HepG2 (cell line): ENCODE data around the gene PTPRH. TPM values are rescaled to one million over a fixed set of nuclear protein-coding genes. Genes with fewer than 3 reads are reported as not detected.

Source experiments
- AHDC1 ChIP-seq: sonication (generic); formaldehyde crosslinking; IDR thresholded peaks from 2 replicates; pipeline ENCODE4 v1.5.1; 2020; ENCODE audit warnings: mild to moderate bottlenecking, missing genetic modification reagents, borderline replicate concordance
- ATF2 ChIP-seq: sonication (generic); formaldehyde crosslinking; IDR thresholded peaks from 2 replicates; pipeline ENCODE4 v1.4.0; 2020; ENCODE audit warnings: missing genetic modification reagents
- CREB3 ChIP-seq: sonication (generic); formaldehyde crosslinking; IDR thresholded peaks from 2 replicates; pipeline ENCODE4 v1.5.0; 2020; ENCODE audit warnings: missing genetic modification reagents
- GATA4 ChIP-seq: sonication (generic); IDR thresholded peaks from 2 replicates; pipeline ENCODE4 v1.6.1; 2016; ENCODE audit warnings: antibody characterized with exemption, low read depth, borderline replicate concordance
- HDAC6 ChIP-seq: fragments of 200-600 bp; sonication (generic); IDR thresholded peaks from 2 replicates; pipeline ENCODE4 v1.7.0; 2017; ENCODE audit warnings: mild to moderate bottlenecking, antibody characterized with exemption, low read length, low read depth
- HMGA1 ChIP-seq: sonication (generic); formaldehyde crosslinking; conservative IDR thresholded peaks from 2 replicates; pipeline ENCODE4 v1.4.0; 2020; ENCODE audit warnings: missing genetic modification reagents
- KDM5B ChIP-seq: sonication (generic); formaldehyde crosslinking; IDR thresholded peaks from 2 replicates; pipeline ENCODE4 v1.4.0; 2020; ENCODE audit warnings: missing genetic modification reagents, mild to moderate bottlenecking, borderline replicate concordance
- MBD4 ChIP-seq: IDR thresholded peaks from 2 replicates; pipeline ENCODE4 v1.6.1; 2012; ENCODE audit warnings: low read length, inconsistent platforms, borderline replicate concordance
- MED13 ChIP-seq: sonication (generic); formaldehyde crosslinking; IDR thresholded peaks from 2 replicates; pipeline ENCODE4 v1.5.0; 2020; ENCODE audit warnings: missing genetic modification reagents
- RCOR2 ChIP-seq: IDR thresholded peaks from 2 replicates; pipeline ENCODE4 v1.6.1; 2016; ENCODE audit warnings: missing biosample characterization, missing genetic modification reagents
- SATB2 ChIP-seq: sonication (generic); formaldehyde crosslinking; IDR thresholded peaks from 2 replicates; pipeline ENCODE4 v1.5.0; 2020; ENCODE audit warnings: missing genetic modification reagents
- ZFP62 ChIP-seq: sonication (generic); formaldehyde crosslinking; IDR thresholded peaks from 2 replicates; pipeline ENCODE4 v1.4.0; 2020; ENCODE audit warnings: missing genetic modification reagents
- ZNF280B ChIP-seq: sonication (generic); formaldehyde crosslinking; IDR thresholded peaks from 2 replicates; pipeline ENCODE4 v1.5.0; 2020; ENCODE audit warnings: missing genetic modification reagents, mild to moderate bottlenecking, borderline replicate concordance
- ZNF383 ChIP-seq: sonication (generic); formaldehyde crosslinking; IDR thresholded peaks from 2 replicates; pipeline ENCODE4 v1.4.0; 2020; ENCODE audit warnings: missing genetic modification reagents, mild to moderate bottlenecking, borderline replicate concordance
- ZNF414 ChIP-seq: sonication (generic); formaldehyde crosslinking; IDR thresholded peaks from 2 replicates; pipeline ENCODE4 v1.5.0; 2020; ENCODE audit warnings: missing genetic modification reagents
- ZNF567 ChIP-seq: sonication (generic); formaldehyde crosslinking; IDR thresholded peaks from 2 replicates; pipeline ENCODE4 v1.8.1; 2023; ENCODE audit warnings: mild to moderate bottlenecking, missing genetic modification reagents, borderline replicate concordance
- ZNF589 ChIP-seq: sonication (generic); formaldehyde crosslinking; conservative IDR thresholded peaks from 2 replicates; pipeline ENCODE4 v1.8.0; 2022; ENCODE audit warnings: mild to moderate bottlenecking, moderate library complexity, missing genetic modification reagents
- ZNF879 ChIP-seq: sonication (generic); formaldehyde crosslinking; IDR thresholded peaks from 2 replicates; pipeline ENCODE4 v1.8.1; 2023; ENCODE audit warnings: missing genetic modification reagents
- polyA plus RNA-seq, 8 experiments: library from polyadenylated mRNA; depleted of rRNA in 3 of 8; stranded (reverse) in 7 of 8; unstranded in 1 of 8; fragments of >200 nt; fragmentation: Illumina TruSeq in 4 of 8; extraction: Trizol in 4 of 8; gene quantifications; 2 replicates each; pipeline versions ENCODE4 v1.2.1 to v1.2.3, GENCODE V29; 2011 to 2016; ENCODE audit warnings: low read depth in 4 of 8, missing spikeins in 1 of 8, mixed read lengths in 1 of 8; ENCODE audit not compliant: insufficient read depth in 1 of 8
- total RNA-seq, 5 experiments: library from RNA; depleted of rRNA; stranded (reverse); fragments of >200 nt; fragmentation: Illumina TruSeq; extraction: Trizol; gene quantifications; 2 replicates each; pipeline ENCODE4 v1.2.3, GENCODE V29; 2016; ENCODE audit warnings: low read depth in 1 of 5

The PTPRH gene
- total and polyA plus RNA-seq, 2 of the 13 experiments (the other 11 are each of a cell fraction or from before 2014, with no cell fraction given) = 14.7 to 125 TPM

- TF ChIP-seq RCOR2 (CRISPR knock-in tag) = no peak; the same call in 1 of the 2 replicates
- no peak for TF ChIP-seq MED13 (CRISPR knock-in tag)
- no peak for TF ChIP-seq ZNF280B (CRISPR knock-in tag)
- peak; percentile 73; the same call in 1 of the 2 replicates for TF ChIP-seq KDM5B (CRISPR knock-in tag)
- TF ChIP-seq HDAC6 = no peak
- TF ChIP-seq MBD4 = no peak
- peak; percentile 43 for TF ChIP-seq ATF2 (CRISPR knock-in tag)
- 0 out of 2 replicates have a peak, but pooled peaks have one; percentile 17 for TF ChIP-seq CREB3 (CRISPR knock-in tag)
- TF ChIP-seq ZNF589 = peak; percentile 44; the same call in 1 of the 2 replicates
- TF ChIP-seq ZNF567 (CRISPR knock-in tag) = no peak
- no peak for TF ChIP-seq ZNF879 (CRISPR knock-in tag)
- TF ChIP-seq HMGA1 = no peak
- TF ChIP-seq GATA4 = no peak; the same call in 1 of the 2 replicates
- TF ChIP-seq ZFP62 (CRISPR knock-in tag) = no peak
- peak; percentile 31 for TF ChIP-seq AHDC1 (CRISPR knock-in tag)
- TF ChIP-seq ZNF414 (CRISPR knock-in tag) = peak; percentile 85
- no peak for TF ChIP-seq SATB2 (CRISPR knock-in tag)
- no peak for TF ChIP-seq ZNF383 (CRISPR knock-in tag)
These were observed 2.4 kb downstream of the PTPRH start (continued) for GRCh38 chr19:55206664-55207500.
